GM12865 (cell line): ENCODE results near the gene MTHFR.

Source experiments
- DNase-seq: peaks from one replicate; pipeline ENCODE4 v3.0.0; 2010; ENCODE audit warnings: low read depth
- H3K4me3 ChIP-seq: 2 replicates; pipeline ENCODE4 v1.5.1; 2011; ENCODE audit warnings: mild to moderate bottlenecking, low read depth, low read length, control low read depth
- TF ChIP-seq, protein P1 (sequence below): IDR thresholded peaks from 2 replicates; pipeline ENCODE4 v1.5.1; 2011; ENCODE audit warnings: low read length, control low read depth, low read depth, inconsistent platforms; ENCODE audit not compliant: insufficient read depth; ENCODE audit errors: missing control alignments

The MTHFR gene

DNA sequence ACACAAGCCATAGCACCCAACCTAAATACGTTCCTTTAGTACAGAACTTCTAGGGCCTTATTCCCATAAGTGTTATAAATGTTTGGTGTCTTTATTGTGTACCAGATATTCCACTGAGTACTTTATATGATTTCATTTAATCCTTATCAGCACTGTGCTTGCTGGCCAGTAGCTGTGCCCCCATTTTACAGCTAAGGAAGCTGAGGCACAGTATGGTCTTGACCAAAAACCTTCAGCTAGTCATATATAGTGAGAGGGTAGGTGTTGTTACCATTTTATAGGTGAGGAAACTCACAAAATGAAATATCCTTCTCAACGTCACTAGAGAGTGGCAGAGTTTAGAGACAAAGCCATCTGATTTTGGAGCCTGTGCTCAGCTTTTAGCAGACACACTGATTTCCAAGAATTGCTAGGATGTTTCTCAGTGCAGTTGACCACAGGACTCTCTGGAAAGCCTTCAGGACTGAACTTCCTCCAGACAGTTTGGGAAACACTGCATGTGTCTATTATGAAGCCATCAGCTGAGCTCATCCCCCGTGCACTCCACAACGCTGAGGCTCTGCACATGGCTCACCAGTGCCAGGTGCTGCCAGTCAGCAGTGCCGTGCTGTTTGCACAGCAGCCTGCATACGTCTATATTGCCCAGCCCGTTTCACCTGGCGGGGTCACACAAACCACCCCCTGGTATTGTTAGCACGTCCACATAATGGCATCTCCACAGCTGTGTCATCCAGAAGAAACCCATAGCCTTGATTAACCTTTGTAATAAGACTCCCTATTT lies 26.4 kb upstream of the MTHFR start:
- H3K4me3 ChIP-seq, result no peak overlapping the region
- TF ChIP-seq, protein P1, sequence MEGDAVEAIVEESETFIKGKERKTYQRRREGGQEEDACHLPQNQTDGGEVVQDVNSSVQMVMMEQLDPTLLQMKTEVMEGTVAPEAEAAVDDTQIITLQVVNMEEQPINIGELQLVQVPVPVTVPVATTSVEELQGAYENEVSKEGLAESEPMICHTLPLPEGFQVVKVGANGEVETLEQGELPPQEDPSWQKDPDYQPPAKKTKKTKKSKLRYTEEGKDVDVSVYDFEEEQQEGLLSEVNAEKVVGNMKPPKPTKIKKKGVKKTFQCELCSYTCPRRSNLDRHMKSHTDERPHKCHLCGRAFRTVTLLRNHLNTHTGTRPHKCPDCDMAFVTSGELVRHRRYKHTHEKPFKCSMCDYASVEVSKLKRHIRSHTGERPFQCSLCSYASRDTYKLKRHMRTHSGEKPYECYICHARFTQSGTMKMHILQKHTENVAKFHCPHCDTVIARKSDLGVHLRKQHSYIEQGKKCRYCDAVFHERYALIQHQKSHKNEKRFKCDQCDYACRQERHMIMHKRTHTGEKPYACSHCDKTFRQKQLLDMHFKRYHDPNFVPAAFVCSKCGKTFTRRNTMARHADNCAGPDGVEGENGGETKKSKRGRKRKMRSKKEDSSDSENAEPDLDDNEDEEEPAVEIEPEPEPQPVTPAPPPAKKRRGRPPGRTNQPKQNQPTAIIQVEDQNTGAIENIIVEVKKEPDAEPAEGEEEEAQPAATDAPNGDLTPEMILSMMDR, result no peak
- no peak for DNase-seq

DNA sequence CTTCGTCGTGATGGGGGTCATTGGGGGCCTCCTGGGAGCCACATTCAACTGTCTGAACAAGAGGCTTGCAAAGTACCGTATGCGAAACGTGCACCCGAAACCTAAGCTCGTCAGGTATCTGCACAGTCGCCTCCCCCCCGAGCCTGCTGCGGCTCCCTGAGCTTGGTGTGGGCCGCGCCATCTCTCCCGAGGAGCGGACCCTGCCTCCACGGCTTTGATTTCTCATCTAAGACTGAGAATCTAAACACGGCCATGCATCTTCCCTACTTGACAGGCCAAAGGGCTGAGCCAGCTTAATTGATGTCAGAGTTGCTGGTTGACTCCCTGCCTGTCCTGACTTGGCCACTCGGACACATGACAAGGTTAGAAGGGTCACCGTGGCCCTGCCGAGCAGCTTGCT lies 22.7 kb upstream of the MTHFR start:
- DNase-seq, result no peak
- no peak overlapping the region for H3K4me3 ChIP-seq
- TF ChIP-seq, protein P1, result no peak

DNA sequence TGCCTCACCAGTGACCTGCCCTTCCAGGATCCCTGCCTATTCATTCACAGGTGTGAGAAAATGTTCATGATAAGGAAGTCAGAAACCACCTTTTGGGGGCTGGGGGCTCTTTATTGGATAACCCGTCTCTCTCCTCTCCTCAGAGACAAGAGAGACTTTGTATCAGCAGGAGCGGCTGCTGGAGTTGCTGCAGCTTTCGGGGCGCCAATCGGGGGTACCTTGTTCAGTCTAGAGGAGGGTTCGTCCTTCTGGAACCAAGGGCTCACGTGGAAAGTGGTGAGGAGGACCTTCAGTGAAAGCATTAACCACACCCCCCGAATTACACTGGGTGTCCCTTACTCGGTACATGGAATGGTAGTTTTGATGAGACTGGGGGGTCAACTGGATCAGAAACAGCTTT lies 21.2 kb upstream of the MTHFR start:
- no peak overlapping the region for H3K4me3 ChIP-seq
- DNase-seq, result no peak
- TF ChIP-seq, protein P1, result no peak

DNA sequence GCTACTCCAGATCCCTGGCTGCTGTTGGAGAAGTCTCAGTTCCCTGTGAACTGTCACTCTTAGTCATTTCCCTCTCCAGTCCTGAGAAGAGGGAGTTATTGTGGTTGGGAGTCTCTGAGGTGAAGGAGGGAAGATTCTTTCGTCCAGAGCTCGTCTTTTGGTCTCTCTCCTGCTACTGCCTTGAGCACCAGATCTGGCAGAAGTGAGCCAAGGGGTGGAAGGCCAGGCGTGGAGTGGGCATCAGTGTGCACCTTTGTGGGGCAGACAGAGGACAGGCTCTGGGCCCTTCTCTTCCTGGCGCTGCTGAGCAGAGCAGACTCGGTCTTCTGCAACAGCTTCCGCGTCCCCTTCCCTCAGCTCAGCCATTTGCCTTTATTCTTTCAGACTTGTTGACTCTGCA lies 19.4 kb upstream of the MTHFR start:
- DNase-seq, result no peak
- no peak overlapping the region for H3K4me3 ChIP-seq
- TF ChIP-seq, protein P1, result no peak

DNA sequence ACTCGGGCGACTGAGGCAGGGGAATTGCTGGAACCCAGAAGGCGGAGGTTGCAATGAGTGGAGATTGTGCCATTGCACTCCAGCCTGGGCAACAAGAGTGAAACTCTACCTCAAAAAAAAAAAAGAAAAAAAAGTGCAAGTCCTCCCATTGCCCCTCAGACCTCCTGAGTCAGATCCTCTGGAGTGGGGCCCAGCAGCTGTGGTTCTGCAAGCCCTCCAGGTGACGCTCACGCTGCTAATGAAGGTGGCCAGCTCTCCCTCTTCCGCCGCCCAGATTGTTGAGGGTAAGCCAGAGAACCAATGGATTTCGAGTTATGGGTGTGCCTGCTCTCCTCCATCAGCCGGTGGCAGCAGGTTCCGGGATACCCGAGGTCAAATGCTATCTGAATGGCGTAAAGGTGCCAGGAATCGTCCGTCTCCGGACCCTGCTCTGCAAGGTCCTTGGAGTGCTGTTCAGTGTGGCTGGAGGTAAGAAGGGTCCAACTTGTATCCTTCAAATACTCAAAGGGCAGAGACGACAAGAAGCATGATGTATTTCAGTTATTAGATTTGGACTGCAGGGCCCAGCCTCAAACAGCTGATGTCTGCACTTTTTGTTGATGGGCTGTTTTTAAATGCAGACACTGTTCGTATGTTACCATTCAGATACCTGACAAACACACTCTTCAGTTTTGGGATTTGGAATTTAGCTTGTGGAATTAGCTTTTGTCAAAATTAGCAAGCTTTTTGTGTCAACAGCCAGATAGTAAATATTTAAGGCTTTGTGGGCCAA lies 17.8 kb upstream of the MTHFR start:
- no peak overlapping the region for H3K4me3 ChIP-seq
- no peak for DNase-seq
- TF ChIP-seq, protein P1, result no peak

DNA sequence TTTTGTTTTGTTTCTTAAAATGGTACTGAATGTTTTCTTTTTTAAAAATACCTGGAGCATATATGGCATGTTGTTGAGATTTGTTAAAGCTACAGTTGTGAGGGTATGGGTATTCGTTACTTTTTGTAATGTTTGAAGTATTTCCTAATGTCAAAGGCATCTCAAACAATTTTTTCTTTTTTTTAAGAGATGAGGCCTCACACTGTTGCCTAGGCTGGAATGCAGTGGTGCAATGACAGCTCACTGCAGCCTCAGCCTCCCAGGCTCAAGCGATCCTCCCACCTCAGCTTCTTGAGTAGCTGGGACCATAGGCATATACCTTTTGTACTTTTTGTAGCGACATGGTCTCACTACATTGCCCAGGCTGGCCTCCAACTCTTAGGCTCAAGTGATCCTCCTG lies 16.3 kb upstream of the MTHFR start:
- H3K4me3 ChIP-seq, result no peak overlapping the region
- TF ChIP-seq, protein P1, result no peak
- no peak for DNase-seq
